ENCODE measurements around the gene MEF2A.

The MEF2A gene

DNA sequence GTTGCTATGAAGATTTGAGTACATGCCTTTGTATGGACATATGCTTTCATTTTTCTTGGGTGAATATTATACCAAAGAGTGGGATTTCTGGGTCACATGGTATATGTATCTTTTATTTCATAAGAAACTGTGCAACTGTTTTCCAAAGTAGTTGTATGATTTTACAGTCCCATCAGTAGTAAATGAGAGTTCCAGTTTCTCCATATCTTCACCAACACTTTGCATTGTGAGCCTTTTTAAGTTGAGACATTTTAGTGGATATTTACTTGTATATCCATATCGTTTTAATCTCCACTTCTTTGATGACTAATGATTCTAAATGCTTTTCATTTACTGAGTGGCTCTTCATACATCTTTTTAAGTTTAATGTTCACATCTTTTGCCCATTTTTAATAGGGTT, 20.3 kb downstream of the MEF2A start:
- H3K4me3 ChIP-seq (ENCODE audit: low read depth, low read length) = no peak overlapping the region
- no peak for DNase-seq (ENCODE audit: low read depth)
- TF ChIP-seq, protein P1, sequence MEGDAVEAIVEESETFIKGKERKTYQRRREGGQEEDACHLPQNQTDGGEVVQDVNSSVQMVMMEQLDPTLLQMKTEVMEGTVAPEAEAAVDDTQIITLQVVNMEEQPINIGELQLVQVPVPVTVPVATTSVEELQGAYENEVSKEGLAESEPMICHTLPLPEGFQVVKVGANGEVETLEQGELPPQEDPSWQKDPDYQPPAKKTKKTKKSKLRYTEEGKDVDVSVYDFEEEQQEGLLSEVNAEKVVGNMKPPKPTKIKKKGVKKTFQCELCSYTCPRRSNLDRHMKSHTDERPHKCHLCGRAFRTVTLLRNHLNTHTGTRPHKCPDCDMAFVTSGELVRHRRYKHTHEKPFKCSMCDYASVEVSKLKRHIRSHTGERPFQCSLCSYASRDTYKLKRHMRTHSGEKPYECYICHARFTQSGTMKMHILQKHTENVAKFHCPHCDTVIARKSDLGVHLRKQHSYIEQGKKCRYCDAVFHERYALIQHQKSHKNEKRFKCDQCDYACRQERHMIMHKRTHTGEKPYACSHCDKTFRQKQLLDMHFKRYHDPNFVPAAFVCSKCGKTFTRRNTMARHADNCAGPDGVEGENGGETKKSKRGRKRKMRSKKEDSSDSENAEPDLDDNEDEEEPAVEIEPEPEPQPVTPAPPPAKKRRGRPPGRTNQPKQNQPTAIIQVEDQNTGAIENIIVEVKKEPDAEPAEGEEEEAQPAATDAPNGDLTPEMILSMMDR (IDR thresholded peaks at IDR 0.05; ENCODE audit: insufficient read depth, low read depth, low read length, missing control alignments) = no peak

DNA sequence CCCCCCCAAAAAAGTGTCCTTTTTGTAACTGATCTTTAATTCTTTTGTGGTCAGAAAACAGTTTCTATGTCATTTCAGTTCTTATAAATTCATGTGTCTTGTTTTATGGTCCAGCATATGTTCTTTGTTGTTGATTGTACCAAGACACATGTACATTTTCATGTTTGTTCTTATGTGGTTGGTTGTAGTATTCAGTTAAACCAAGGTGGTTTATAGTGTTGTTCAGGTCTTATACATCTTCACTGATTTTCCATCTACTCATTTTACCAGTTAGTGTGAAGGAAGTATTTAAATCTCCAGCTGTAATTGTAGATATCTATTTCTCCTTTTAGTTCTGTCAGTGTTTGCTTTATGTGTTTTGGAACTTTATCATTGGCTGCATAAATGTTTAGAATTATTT, 24.0 kb downstream of the MEF2A start:
- no peak overlapping the region for H3K4me3 ChIP-seq (ENCODE audit: low read depth, low read length)
- TF ChIP-seq, protein P1 (IDR thresholded peaks at IDR 0.05; ENCODE audit: insufficient read depth, low read depth, low read length, missing control alignments) = no peak
- DNase-seq (ENCODE audit: low read depth) = no peak

DNA sequence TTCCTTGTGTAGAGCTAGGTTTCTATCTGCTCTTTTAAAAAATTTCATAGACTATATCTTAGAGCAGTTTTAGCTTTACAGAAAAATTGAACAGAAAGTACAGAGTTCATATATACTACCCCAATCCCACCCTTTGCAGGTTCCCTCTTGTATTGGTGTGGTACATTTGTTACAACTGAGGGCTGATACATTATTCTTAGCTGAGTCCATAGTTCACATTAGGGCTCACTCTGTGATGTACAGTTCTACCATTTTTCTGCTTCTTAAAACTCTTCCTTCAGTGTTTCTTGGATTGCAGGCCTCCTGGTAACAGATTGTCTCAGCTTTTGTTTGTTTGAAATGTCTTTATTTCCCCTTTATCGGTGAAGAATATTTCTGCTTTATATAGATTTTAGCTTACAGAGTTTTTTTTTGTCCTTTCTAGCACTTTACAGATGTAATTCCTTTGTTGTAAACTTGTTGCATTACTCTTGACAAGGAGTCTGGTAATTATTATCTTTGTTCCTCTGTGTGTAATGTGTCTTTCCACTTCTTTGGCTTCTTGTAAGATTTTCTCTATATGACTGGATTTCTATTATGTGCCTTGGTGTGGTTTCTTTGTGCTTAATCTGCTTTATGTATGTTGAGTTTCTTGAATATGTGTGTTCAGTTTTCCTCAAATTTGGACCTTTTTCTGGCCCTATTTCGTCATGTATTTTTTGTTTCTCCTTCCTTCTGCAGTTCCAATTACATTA, 25.3 kb downstream of the MEF2A start:
- TF ChIP-seq, protein P1 (IDR thresholded peaks at IDR 0.05; ENCODE audit: insufficient read depth, low read depth, low read length, missing control alignments) = no peak
- H3K4me3 ChIP-seq (ENCODE audit: low read depth, low read length) = no peak overlapping the region

DNA sequence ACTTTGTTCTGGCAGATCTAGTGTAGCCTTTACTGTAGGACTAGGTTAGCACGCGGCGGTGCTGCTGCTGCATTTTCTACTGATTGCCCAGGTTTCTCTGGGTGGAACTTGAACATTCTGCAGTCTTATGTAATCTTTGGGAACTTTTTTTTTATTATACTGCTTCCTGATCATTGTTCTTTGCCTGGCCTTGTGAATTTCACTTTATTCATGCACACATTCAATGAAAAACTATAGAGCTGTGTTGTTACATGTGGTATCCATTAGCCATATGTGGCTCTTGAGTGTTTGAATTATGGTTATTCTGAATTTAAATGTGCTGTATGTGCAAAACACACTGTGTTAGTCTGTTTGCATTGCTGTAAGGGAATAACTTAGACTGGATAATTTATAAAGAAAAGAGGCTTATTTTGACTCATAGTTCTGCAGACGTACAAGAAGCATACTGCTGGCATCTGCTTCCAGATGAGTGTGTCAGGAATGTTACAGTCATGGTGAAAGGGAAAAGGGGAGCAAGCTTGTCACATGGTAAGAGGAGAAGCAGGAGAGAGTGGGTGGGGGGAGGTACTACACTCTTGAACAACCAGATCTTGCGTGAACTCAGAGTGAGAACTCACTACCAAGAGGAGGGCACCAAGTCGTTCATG, 26.5 kb downstream of the MEF2A start:
- no peak for DNase-seq (ENCODE audit: low read depth)
- no peak overlapping the region for H3K4me3 ChIP-seq (ENCODE audit: low read depth, low read length)
- TF ChIP-seq, protein P1 (IDR thresholded peaks at IDR 0.05; ENCODE audit: insufficient read depth, low read depth, low read length, missing control alignments) = no peak

More for the DNA sequence above, 25.3 kb downstream of the MEF2A start:
- no peak for DNase-seq (ENCODE audit: low read depth)

DNA sequence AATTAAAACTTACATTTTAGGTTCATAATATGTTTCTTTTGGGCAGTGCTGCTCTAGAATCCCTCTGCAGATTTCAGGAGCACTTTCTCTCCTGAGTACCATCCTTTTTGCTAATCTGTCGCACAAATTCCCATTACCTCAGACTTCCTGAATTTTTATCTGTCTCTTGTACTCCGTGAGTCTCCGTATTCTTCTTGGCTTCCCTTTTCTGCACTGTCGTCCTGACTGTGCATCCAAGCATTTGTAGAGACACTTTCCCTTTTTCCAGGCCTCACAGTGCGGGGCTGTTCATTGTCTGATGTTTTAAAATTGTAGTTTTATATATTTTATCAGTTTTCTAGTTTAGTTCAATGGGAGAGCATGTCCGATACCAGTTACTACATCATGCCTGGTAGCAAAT, 27.3 kb downstream of the MEF2A start:
- TF ChIP-seq, protein P1 (IDR thresholded peaks at IDR 0.05; ENCODE audit: insufficient read depth, low read depth, low read length, missing control alignments) = no peak
- no peak overlapping the region for H3K4me3 ChIP-seq (ENCODE audit: low read depth, low read length)
- no peak for DNase-seq (ENCODE audit: low read depth)

DNA sequence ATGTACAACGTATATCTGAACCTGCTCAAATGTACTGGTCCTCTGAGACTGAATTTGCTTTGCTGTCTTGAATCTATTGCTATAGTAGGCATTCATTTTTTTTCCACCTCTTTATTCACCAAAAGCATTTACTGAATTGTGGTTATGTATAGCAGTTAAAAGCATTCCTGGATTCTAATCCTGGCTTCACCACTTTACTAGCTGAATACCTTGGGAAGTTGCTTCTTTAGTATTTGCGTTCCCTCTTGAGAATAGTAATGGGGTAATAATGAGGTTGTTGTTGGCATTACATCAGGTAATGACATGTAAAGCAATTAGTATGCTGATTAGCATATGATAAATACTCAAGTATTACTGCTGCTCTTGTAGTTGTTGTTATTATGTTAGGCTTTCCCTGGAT, 29.1 kb downstream of the MEF2A start:
- TF ChIP-seq, protein P1 (IDR thresholded peaks at IDR 0.05; ENCODE audit: insufficient read depth, low read depth, low read length, missing control alignments) = no peak
- DNase-seq (ENCODE audit: low read depth) = no peak
- H3K4me3 ChIP-seq (ENCODE audit: low read depth, low read length) = no peak overlapping the region

All from GM12865 (cell line).